HepG2 (cell line): Measurements from ENCODE around the gene TOX2. TPM values are rescaled to one million over a fixed set of nuclear protein-coding genes. Genes with fewer than 3 reads are reported as not detected.
A peak's percentile ranks its signal among the peaks of the same experiment; 100 is the strongest.

Experiments
- ATAC-seq: fragments of 200-7000 bp; cut with Tn5 transposase; 3 replicates; pipeline ENCODE4 v1.9.1; 2020; ENCODE audit warnings: mild to moderate bottlenecking, moderate library complexity
- BruUV-seq: library from RNA; stranded (reverse); fragments of 400-500 nt; replicated peaks from 2 replicates; lab custom pipeline; 2021; lab: Mats Ljungman, UMichigan
- CTCF ChIA-PET: fragments of 300-600 bp; formaldehyde crosslinking; extraction: SDS; loops from one replicate; lab custom pipeline; 2021; ENCODE audit warnings: low total read pairs, inconsistent platforms, low intra/inter-chr PET ratio; lab: Yijun Ruan, JAX
- POLR2A ChIA-PET: fragments of 350-600 bp; sonication (Branson Sonifier 250); formaldehyde crosslinking; loops from one replicate; lab custom pipeline; 2020; ENCODE audit warnings: antibody characterized with exemption, inconsistent platforms; lab: Yijun Ruan, JAX
- DNase-seq: peaks from one replicate; pipeline ENCODE4 v3.0.0-alpha.2; 2015; ENCODE audit warnings: low spot score
- FAIRE-seq: peaks from 3 replicates; lab custom pipeline; 2011; peaks lifted over from hg19 to GRCh38; lab: Jason Lieb, UNC
- H2AFZ ChIP-seq: one replicate; pipeline ENCODE4 v1.6.1; 2011; ENCODE audit warnings: low read length, inconsistent platforms
- H3K27ac ChIP-seq: fragments of 300-600 bp; 3 replicates; pipeline ENCODE4 v1.8.0; 2011; ENCODE audit warnings: mixed run types, mild to moderate bottlenecking, mixed read lengths, low read length, inconsistent platforms; ENCODE audit not compliant: insufficient read depth; ENCODE audit errors: extremely low read length
- H3K27me3 ChIP-seq, 2 experiments: fragments of 200-600 bp in 1 of 2; 2 replicates in 1 of 2; 3 replicates in 1 of 2; pipeline versions ENCODE4 v1.6.0 to v1.8.0; 2011; ENCODE audit warnings: low read length in 2 of 2, mild to moderate bottlenecking in 2 of 2, moderate library complexity in 2 of 2, inconsistent platforms in 1 of 2; ENCODE audit not compliant: insufficient read depth in 2 of 2, control insufficient read depth in 1 of 2
- H3K36me3 ChIP-seq, 2 experiments: fragments of 200-600 bp in 1 of 2; replicated peaks in 1 of 2; 2 replicates in 1 of 2; 3 replicates in 1 of 2; pipeline versions ENCODE4 v1.5.1 to v1.8.0; 2011; ENCODE audit warnings: low read length in 2 of 2, inconsistent platforms in 1 of 2; ENCODE audit not compliant: insufficient read depth in 2 of 2, control insufficient read depth in 1 of 2
- H3K4me1 ChIP-seq: 2 replicates; pipeline ENCODE4 v1.5.1; 2012; ENCODE audit warnings: low read length, inconsistent platforms; ENCODE audit not compliant: insufficient read depth
- H3K4me2 ChIP-seq: 2 replicates; pipeline ENCODE4 v1.6.0; 2011; ENCODE audit warnings: low read depth, low read length, inconsistent platforms
- H3K4me3 ChIP-seq, 3 experiments: fragments of 200-600 bp in 1 of 3; sonication (generic), shearing (Covaris generic) in 1 of 3; replicated peaks in 1 of 3; 2 replicates each; pipeline ENCODE4 v1.5.1; 2011 to 2016; ENCODE audit warnings: low read length in 3 of 3, inconsistent platforms in 2 of 3, low read depth in 2 of 3, mild to moderate bottlenecking in 2 of 3, control low read depth in 1 of 3, mixed read lengths in 1 of 3; ENCODE audit not compliant: insufficient read depth in 1 of 3
- H3K79me2 ChIP-seq: one replicate; pipeline ENCODE4 v1.6.1; 2011; ENCODE audit warnings: low read length, inconsistent platforms; ENCODE audit not compliant: insufficient read depth
- H3K9ac ChIP-seq: 2 replicates; pipeline ENCODE4 v1.6.0; 2011; ENCODE audit warnings: mild to moderate bottlenecking, low read depth, low read length, inconsistent platforms; ENCODE audit not compliant: insufficient read depth
- H3K9me3 ChIP-seq: 2 replicates; pipeline ENCODE4 v1.5.1; 2012; ENCODE audit warnings: mild to moderate bottlenecking, low read length
- H4K20me1 ChIP-seq: 2 replicates; pipeline ENCODE4 v1.6.0; 2011; ENCODE audit warnings: inconsistent platforms, mild to moderate bottlenecking, low read length, moderate library complexity; ENCODE audit not compliant: insufficient read depth
- ETV6 ChIP-seq: sonication (generic); formaldehyde crosslinking; conservative IDR thresholded peaks from 2 replicates; pipeline ENCODE4 v1.4.0; 2020; ENCODE audit warnings: missing genetic modification reagents
- EZH2 ChIP-seq: conservative IDR thresholded peaks from 2 replicates; pipeline ENCODE4 v1.6.1; 2012; ENCODE audit warnings: mild to moderate bottlenecking, low read depth, low read length, moderate library complexity
- HOMEZ ChIP-seq: IDR thresholded peaks from 2 replicates; pipeline ENCODE4 v1.6.1; 2016; ENCODE audit warnings: low read depth
- HOXD1 ChIP-seq: sonication (generic); formaldehyde crosslinking; IDR thresholded peaks from 2 replicates; pipeline ENCODE4 v1.5.0; 2020; ENCODE audit warnings: missing genetic modification reagents
- MLLT10 ChIP-seq: sonication (generic); formaldehyde crosslinking; IDR thresholded peaks from 2 replicates; pipeline ENCODE4 v1.4.0; 2020; ENCODE audit warnings: missing genetic modification reagents
- RNF219 ChIP-seq: sonication (generic); formaldehyde crosslinking; IDR thresholded peaks from 2 replicates; pipeline ENCODE4 v1.5.0; 2020; ENCODE audit warnings: mild to moderate bottlenecking, missing genetic modification reagents
- SALL1 ChIP-seq: sonication (generic); formaldehyde crosslinking; IDR thresholded peaks from 2 replicates; pipeline ENCODE4 v1.8.0; 2022; ENCODE audit warnings: mild to moderate bottlenecking, missing genetic modification reagents
- ZFP36 ChIP-seq: fragments of 150-350 bp; IDR thresholded peaks from 2 replicates; pipeline ENCODE4 v1.6.1; 2018; ENCODE audit warnings: borderline replicate concordance, low read length, low read depth; ENCODE audit not compliant: partially characterized antibody
- ZNF564 ChIP-seq: sonication (generic); formaldehyde crosslinking; IDR thresholded peaks from 2 replicates; pipeline ENCODE4 v1.8.1; 2023; ENCODE audit warnings: mild to moderate bottlenecking, missing genetic modification reagents
- ZNF709 ChIP-seq: sonication (generic); formaldehyde crosslinking; IDR thresholded peaks from 2 replicates; pipeline ENCODE4 v1.5.0; 2020; ENCODE audit warnings: mild to moderate bottlenecking, missing genetic modification reagents
- ZNF781 ChIP-seq: sonication (generic); formaldehyde crosslinking; IDR thresholded peaks from 2 replicates; pipeline ENCODE4 v1.5.1; 2020; ENCODE audit warnings: borderline replicate concordance, mild to moderate bottlenecking, missing genetic modification reagents; ENCODE audit errors: not compliant biosample characterization
- ZNF879 ChIP-seq: sonication (generic); formaldehyde crosslinking; IDR thresholded peaks from 2 replicates; pipeline ENCODE4 v1.8.1; 2023; ENCODE audit warnings: missing genetic modification reagents
- WGBS: methylation state at CpG from one replicate; pipeline ENCODE4 v1.1.6; 2017; ENCODE audit warnings: low lambda C conversion rate; 5-methylcytosine and 5-hydroxymethylcytosine counted together
- in situ Hi-C: cut with HindIII; loops from 2 replicates; pipeline ENCODE4 v1.10.0; 2017; ENCODE audit warnings: low pct_unique_long_range_greater_than_20kb; ENCODE audit not compliant: extremely low pct_ligation_motif_present
- intact Hi-C: fragments of 100-400 bp; cut with micrococcal nuclease; formaldehyde crosslinking; loops from one replicate; pipeline ENCODE4 v1.10.0; 2022; ENCODE audit not compliant: unreplicated experiment
- polyA plus RNA-seq, 8 experiments: library from polyadenylated mRNA; depleted of rRNA in 3 of 8; stranded (reverse) in 7 of 8; unstranded in 1 of 8; fragments of >200 nt; fragmentation: Illumina TruSeq in 4 of 8; extraction: Trizol in 4 of 8; gene quantifications; 2 replicates each; pipeline versions ENCODE4 v1.2.1 to v1.2.3, GENCODE V29; 2011 to 2016; ENCODE audit warnings: low read depth in 4 of 8, missing spikeins in 1 of 8, mixed read lengths in 1 of 8; ENCODE audit not compliant: insufficient read depth in 1 of 8
- total RNA-seq, 5 experiments: library from RNA; depleted of rRNA; stranded (reverse); fragments of >200 nt; fragmentation: Illumina TruSeq; extraction: Trizol; gene quantifications; 2 replicates each; pipeline ENCODE4 v1.2.3, GENCODE V29; 2016; ENCODE audit warnings: low read depth in 1 of 5
- TF ChIP-seq, protein P1 (sequence below): sonication (generic); formaldehyde crosslinking; IDR thresholded peaks from 2 replicates; pipeline ENCODE4 v1.5.0; 2020; ENCODE audit warnings: missing genetic modification reagents

The TOX2 gene
- total and polyA plus RNA-seq, 2 of the 13 experiments (the other 11 are each of a cell fraction or from before 2014, with no cell fraction given): not detected

DNA sequence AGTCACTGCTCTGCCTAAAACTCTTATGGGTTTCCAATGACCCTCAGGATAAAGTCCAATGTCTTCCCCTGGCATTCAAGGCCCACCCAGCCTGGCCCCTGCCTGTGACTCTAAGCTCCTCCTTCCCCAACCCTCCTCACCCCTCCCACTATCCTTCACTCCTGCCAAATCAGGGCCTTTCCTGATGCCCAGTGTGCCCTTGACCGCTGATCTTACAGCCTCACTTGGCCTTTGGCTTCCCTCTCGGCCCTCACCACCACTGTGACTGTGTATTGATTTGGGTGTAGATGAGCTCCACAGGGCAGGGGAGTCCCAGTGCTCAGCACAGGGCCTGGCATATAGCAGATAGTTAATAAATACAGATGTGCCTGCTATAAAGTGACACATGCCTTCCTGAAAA is 115.7 kb downstream of the TOX2 start:
- Histone ChIP-seq H3K27ac (no peak overlapping the region), H3K9ac (no peak overlapping the region), H3K36me3 (no peaks in the 10 kb centered on the region), H3K4me3 (no peak overlapping the region), H3K4me2 (no peak overlapping the region), H3K27me3 (peaks cover 5 to 74% of the 10 kb centered on the region in 2 experiments), H2AFZ (no peak overlapping the region), H3K4me1 (no peaks in the 10 kb centered on the region), H3K9me3 (no peaks in the 10 kb centered on the region), H4K20me1 (no peaks in the 10 kb centered on the region), H3K79me2 (no peaks in the 10 kb centered on the region)
- no TSS peak for BruUV-seq
- 2% methylated on average over 2 of the region's 2 CpGs for WGBS
- FAIRE-seq: no peak
- ATAC-seq: no peak
- CTCF ChIA-PET: no interaction called here
- TF ChIP-seq MLLT10: no peak
- no peak for TF ChIP-seq RNF219
- TF ChIP-seq ZFP36: no peak
- no peak for TF ChIP-seq HOXD1 (CRISPR knock-in tag)
- TF ChIP-seq EZH2: no peak
- TF ChIP-seq ZNF564 (CRISPR knock-in tag): peak; percentile 83; the same call in 1 of the 2 replicates
- TF ChIP-seq SALL1 (CRISPR knock-in tag): no peak
- intact Hi-C loops (no loop called here), in situ Hi-C loops (no loop called here)
- DNase-seq: no peak
- POLR2A ChIA-PET: no interaction called here

- H2AFZ ChIP-seq: no peak overlapping the region
- in situ Hi-C loops (no loop called here), intact Hi-C loops (no loop called here)
- ChIA-PET CTCF (no interaction called here), POLR2A (no interaction called here)
- no peaks in the 10 kb centered on the region for H4K20me1 ChIP-seq
- H3K27me3 ChIP-seq: peaks cover 7 to 76% of the 10 kb centered on the region in 2 experiments
- no peak for DNase-seq
- no peaks in the 10 kb centered on the region for H3K4me1 ChIP-seq
- no peak overlapping the region for H3K4me2 ChIP-seq
- WGBS: 28% methylated on average over 14 of the region's 14 CpGs
- H3K79me2 ChIP-seq: no peaks in the 10 kb centered on the region
- FAIRE-seq: no peak
- no TSS peak for BruUV-seq
- H3K36me3 ChIP-seq: no peaks in the 10 kb centered on the region
- no peak overlapping the region for H3K27ac ChIP-seq
- H3K9ac ChIP-seq: no peak overlapping the region
- no peak overlapping the region for H3K4me3 ChIP-seq
- no peak for ATAC-seq
- H3K9me3 ChIP-seq: no peaks in the 10 kb centered on the region
- TF ChIP-seq ZNF879 (no peak), HOMEZ (CRISPR knock-in tag) (no peak), ZNF781 (CRISPR knock-in tag) (no peak), ZNF709 (no peak), ETV6 (no peak)
- TF ChIP-seq, protein P1, sequence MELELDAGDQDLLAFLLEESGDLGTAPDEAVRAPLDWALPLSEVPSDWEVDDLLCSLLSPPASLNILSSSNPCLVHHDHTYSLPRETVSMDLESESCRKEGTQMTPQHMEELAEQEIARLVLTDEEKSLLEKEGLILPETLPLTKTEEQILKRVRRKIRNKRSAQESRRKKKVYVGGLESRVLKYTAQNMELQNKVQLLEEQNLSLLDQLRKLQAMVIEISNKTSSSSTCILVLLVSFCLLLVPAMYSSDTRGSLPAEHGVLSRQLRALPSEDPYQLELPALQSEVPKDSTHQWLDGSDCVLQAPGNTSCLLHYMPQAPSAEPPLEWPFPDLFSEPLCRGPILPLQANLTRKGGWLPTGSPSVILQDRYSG (CRISPR knock-in tag): no peak
Observed at GRCh38 chr20:44031001-44031574, 116.4 kb downstream of the TOX2 start.
